Fibroblast of lung (primary cell): Measurements from ENCODE around the gene PGLYRP3.

Experiments used
- EZH2 ChIP-seq: IDR thresholded peaks from 2 replicates; pipeline ENCODE4 v1.5.1; 2012; ENCODE audit warnings: low read length, control low read depth, mild to moderate bottlenecking; ENCODE audit errors: missing control alignments
- TF ChIP-seq, protein P1 (sequence below), 2 donors: IDR thresholded peaks in 1 of 2; conservative IDR thresholded peaks in 1 of 2; 1 replicate in 1 of 2; 2 replicates in 1 of 2; pipeline ENCODE4 v1.5.1; 2011 to 2012; ENCODE audit warnings: low read length in 2 of 2, control low read depth in 1 of 2, inconsistent platforms in 1 of 2, low read depth in 1 of 2, mild to moderate bottlenecking in 1 of 2

DNA sequence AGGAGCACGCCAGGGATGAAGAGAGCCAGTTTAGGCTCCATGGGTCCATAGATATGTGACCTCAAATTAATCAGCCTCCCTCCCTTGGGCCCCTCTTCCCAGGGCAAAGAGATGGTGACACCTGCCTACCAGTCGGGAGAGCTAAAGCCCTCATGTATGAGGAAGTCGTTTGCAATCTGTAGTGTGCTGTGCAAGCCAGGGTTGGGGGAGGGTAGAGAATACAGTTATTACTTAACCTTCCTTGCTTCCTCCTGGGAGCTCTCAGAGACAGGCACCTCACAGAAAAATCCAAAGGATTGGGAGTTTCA, 31.9 kb upstream of the PGLYRP3 start:
- TF ChIP-seq, protein P1, sequence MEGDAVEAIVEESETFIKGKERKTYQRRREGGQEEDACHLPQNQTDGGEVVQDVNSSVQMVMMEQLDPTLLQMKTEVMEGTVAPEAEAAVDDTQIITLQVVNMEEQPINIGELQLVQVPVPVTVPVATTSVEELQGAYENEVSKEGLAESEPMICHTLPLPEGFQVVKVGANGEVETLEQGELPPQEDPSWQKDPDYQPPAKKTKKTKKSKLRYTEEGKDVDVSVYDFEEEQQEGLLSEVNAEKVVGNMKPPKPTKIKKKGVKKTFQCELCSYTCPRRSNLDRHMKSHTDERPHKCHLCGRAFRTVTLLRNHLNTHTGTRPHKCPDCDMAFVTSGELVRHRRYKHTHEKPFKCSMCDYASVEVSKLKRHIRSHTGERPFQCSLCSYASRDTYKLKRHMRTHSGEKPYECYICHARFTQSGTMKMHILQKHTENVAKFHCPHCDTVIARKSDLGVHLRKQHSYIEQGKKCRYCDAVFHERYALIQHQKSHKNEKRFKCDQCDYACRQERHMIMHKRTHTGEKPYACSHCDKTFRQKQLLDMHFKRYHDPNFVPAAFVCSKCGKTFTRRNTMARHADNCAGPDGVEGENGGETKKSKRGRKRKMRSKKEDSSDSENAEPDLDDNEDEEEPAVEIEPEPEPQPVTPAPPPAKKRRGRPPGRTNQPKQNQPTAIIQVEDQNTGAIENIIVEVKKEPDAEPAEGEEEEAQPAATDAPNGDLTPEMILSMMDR (conservative IDR thresholded peaks at IDR 0.05 in 1 of 2, IDR thresholded peaks at IDR 0.05 in 1 of 2; ENCODE audit: low read depth in 1 of 2, low read length in 2 of 2): no peak
- TF ChIP-seq EZH2: no peak
